Hindlimb muscle (tissue), 1 donor: ENCODE measurements around the gene PLEKHF1. TPM values are rescaled to one million over a fixed set of nuclear protein-coding genes. Genes with fewer than 3 reads are reported as not detected.

Experiments used
- polyA plus RNA-seq: library from polyadenylated mRNA; unstranded; fragments of 120-200 nt; gene quantifications from one replicate; pipeline ENCODE4 v1.2.1, GENCODE V29; 2013; ENCODE audit not compliant: insufficient read length

The PLEKHF1 gene
- polyA plus RNA-seq, 1 donor: 4.4 TPM

Other genes with a start within 250 kb of the PLEKHF1 start
- 0.17 TPM for gene VSTM2B, start 139.5 kb upstream of the PLEKHF1 start, polyA plus RNA-seq
- gene POP4, start 59.2 kb upstream of the PLEKHF1 start, polyA plus RNA-seq: 43.7 TPM
- 23.8 TPM for gene C19orf12, start 49.8 kb downstream of the PLEKHF1 start, polyA plus RNA-seq
- 21.8 TPM for gene CCNE1, start 146.5 kb downstream of the PLEKHF1 start, polyA plus RNA-seq